Stimulated activated naive CD8-positive, alpha-beta T cell treated with anti-CD3 and anti-CD28 coated beads, Interleukin-15, Interleukin-2, amounts not matched to agents 100 ng/mL and 50 ng/mL, for 24 hours (primary cell): ENCODE data around the gene TMEM254.
"Not testable (repeated sequence)": the region's sequence is repeated elsewhere in the genome, so short reads cannot be mapped to it uniquely, and the experiment has no call there.

Experiments used
- H3K27ac Mint-ChIP-seq: one replicate; pipeline ENCODE4 v1.8.0; 2021; ENCODE audit warnings: mild to moderate bottlenecking, mixed read lengths
- H3K27me3 Mint-ChIP-seq: one replicate; pipeline ENCODE4 v1.8.0; 2021; ENCODE audit warnings: mixed read lengths
- H3K36me3 Mint-ChIP-seq: one replicate; pipeline ENCODE4 v1.8.0; 2021; ENCODE audit warnings: low read depth, mixed read lengths
- H3K4me1 Mint-ChIP-seq: one replicate; pipeline ENCODE4 v1.8.0; 2021; ENCODE audit warnings: low read depth, mixed read lengths
- H3K4me3 Mint-ChIP-seq: one replicate; pipeline ENCODE4 v1.8.0; 2021; ENCODE audit warnings: mild to moderate bottlenecking, mixed read lengths
- H3K9me3 Mint-ChIP-seq: one replicate; pipeline ENCODE4 v1.8.0; 2021; ENCODE audit warnings: mixed read lengths

Gene TMEM254

GRCh38 chr10:80064120-80064886, 14.2 kb upstream of the TMEM254 start:
- peaks cover 3% of the 10 kb centered on the region for H3K27me3 Mint-ChIP-seq
- no peaks in the 10 kb centered on the region for H3K4me1 Mint-ChIP-seq
- no peaks in the 10 kb centered on the region for H3K36me3 Mint-ChIP-seq
- H3K9me3 Mint-ChIP-seq, result no peaks in the 10 kb centered on the region
- H3K27ac Mint-ChIP-seq, result no peak overlapping the region
- no peak overlapping the region for H3K4me3 Mint-ChIP-seq

- Mint-ChIP-seq H3K4me3 (no peak overlapping the region), H3K27ac (no peak overlapping the region), H3K27me3 (peaks cover 3% of the 10 kb centered on the region), H3K9me3 (no peaks in the 10 kb centered on the region), H3K36me3 (no peaks in the 10 kb centered on the region), H3K4me1 (no peaks in the 10 kb centered on the region)
Observed at GRCh38 chr10:80066809-80067208, 11.7 kb upstream of the TMEM254 start.

- H3K9me3 Mint-ChIP-seq, H3K36me3 Mint-ChIP-seq, H3K27me3 Mint-ChIP-seq, H3K27ac Mint-ChIP-seq, H3K4me3 Mint-ChIP-seq, H3K4me1 Mint-ChIP-seq: not testable (repeated sequence)
Observed at GRCh38 chr10:80067821-80068220, 10.6 kb upstream of the TMEM254 start.

- Mint-ChIP-seq H3K27me3 (peaks cover 3% of the 10 kb centered on the region), H3K4me1 (no peaks in the 10 kb centered on the region), H3K4me3 (no peak overlapping the region), H3K9me3 (no peaks in the 10 kb centered on the region), H3K27ac (no peak overlapping the region), H3K36me3 (no peaks in the 10 kb centered on the region)
Observed at GRCh38 chr10:80068270-80068669, 10.2 kb upstream of the TMEM254 start.

- no peaks in the 10 kb centered on the region for H3K36me3 Mint-ChIP-seq
- H3K4me1 Mint-ChIP-seq, result no peaks in the 10 kb centered on the region
- no peaks in the 10 kb centered on the region for H3K9me3 Mint-ChIP-seq
- peaks cover 3% of the 10 kb centered on the region for H3K27me3 Mint-ChIP-seq
- no peak overlapping the region for H3K27ac Mint-ChIP-seq
- no peak overlapping the region for H3K4me3 Mint-ChIP-seq
Observed at GRCh38 chr10:80070057-80070456, 8.4 kb upstream of the TMEM254 start.

GRCh38 chr10:80072584-80072983, 5.9 kb upstream of the TMEM254 start:
- H3K4me1 Mint-ChIP-seq, result peaks cover 11% of the 10 kb centered on the region
- H3K27ac Mint-ChIP-seq, result no peak overlapping the region
- no peak overlapping the region for H3K4me3 Mint-ChIP-seq
- H3K27me3 Mint-ChIP-seq, result peaks cover 3% of the 10 kb centered on the region
- H3K36me3 Mint-ChIP-seq, result peaks cover 4% of the 10 kb centered on the region
- H3K9me3 Mint-ChIP-seq, result no peaks in the 10 kb centered on the region

GRCh38 chr10:80075781-80076180, 2.7 kb upstream of the TMEM254 start:
- Mint-ChIP-seq H3K27ac (peak overlapping the region; percentile 13), H3K4me3 (no peak overlapping the region), H3K27me3 (no peaks in the 10 kb centered on the region), H3K36me3 (peaks cover 4% of the 10 kb centered on the region), H3K4me1 (peaks cover 28% of the 10 kb centered on the region), H3K9me3 (no peaks in the 10 kb centered on the region)

GRCh38 chr10:80077869-80078447, 507 bp upstream of the TMEM254 start:
- peak overlapping the region; percentile 93 for H3K27ac Mint-ChIP-seq
- H3K4me1 Mint-ChIP-seq, result peaks cover 28% of the 10 kb centered on the region
- H3K36me3 Mint-ChIP-seq, result peaks cover 12% of the 10 kb centered on the region
- no peaks in the 10 kb centered on the region for H3K27me3 Mint-ChIP-seq
- peak overlapping the region; percentile 94 for H3K4me3 Mint-ChIP-seq
- no peaks in the 10 kb centered on the region for H3K9me3 Mint-ChIP-seq

- no peaks in the 10 kb centered on the region for H3K9me3 Mint-ChIP-seq
- H3K4me1 Mint-ChIP-seq, result peaks cover 28% of the 10 kb centered on the region
- H3K4me3 Mint-ChIP-seq, result peak overlapping the region; percentile 94
- H3K27me3 Mint-ChIP-seq, result no peaks in the 10 kb centered on the region
- peak overlapping the region; percentile 93 for H3K27ac Mint-ChIP-seq
- peaks cover 17% of the 10 kb centered on the region for H3K36me3 Mint-ChIP-seq
Observed at GRCh38 chr10:80079312-80079719, 851 bp downstream of the TMEM254 start.

GRCh38 chr10:80081026-80081425, 2.6 kb downstream of the TMEM254 start:
- H3K4me3 Mint-ChIP-seq, result no peak overlapping the region
- no peaks in the 10 kb centered on the region for H3K27me3 Mint-ChIP-seq
- H3K9me3 Mint-ChIP-seq, result no peaks in the 10 kb centered on the region
- H3K27ac Mint-ChIP-seq, result no peak overlapping the region
- H3K4me1 Mint-ChIP-seq, result peaks cover 23% of the 10 kb centered on the region
- peaks cover 18% of the 10 kb centered on the region for H3K36me3 Mint-ChIP-seq

GRCh38 chr10:80081801-80082750, 3.6 kb downstream of the TMEM254 start:
- peaks cover 19% of the 10 kb centered on the region for H3K4me1 Mint-ChIP-seq
- H3K36me3 Mint-ChIP-seq, result peaks cover 18% of the 10 kb centered on the region
- no peak overlapping the region for H3K4me3 Mint-ChIP-seq
- H3K27ac Mint-ChIP-seq, result no peak overlapping the region
- H3K27me3 Mint-ChIP-seq, result no peaks in the 10 kb centered on the region
- no peaks in the 10 kb centered on the region for H3K9me3 Mint-ChIP-seq

GRCh38 chr10:80090121-80090520, 11.7 kb downstream of the TMEM254 start:
- peaks cover 18% of the 10 kb centered on the region for H3K36me3 Mint-ChIP-seq

GRCh38 chr10:80094231-80094630, 15.8 kb downstream of the TMEM254 start:
- H3K27me3 Mint-ChIP-seq, result peaks cover 3% of the 10 kb centered on the region
- H3K4me1 Mint-ChIP-seq, result no peaks in the 10 kb centered on the region
- H3K36me3 Mint-ChIP-seq, result peaks cover 12% of the 10 kb centered on the region
- H3K4me3 Mint-ChIP-seq, result no peak overlapping the region
- no peak overlapping the region for H3K27ac Mint-ChIP-seq
- H3K9me3 Mint-ChIP-seq, result no peaks in the 10 kb centered on the region

More at GRCh38 chr10:80090121-80090520, 11.7 kb downstream of the TMEM254 start:
- no peaks in the 10 kb centered on the region for H3K9me3 Mint-ChIP-seq
- no peak overlapping the region for H3K4me3 Mint-ChIP-seq
- no peak overlapping the region for H3K27ac Mint-ChIP-seq
- no peaks in the 10 kb centered on the region for H3K27me3 Mint-ChIP-seq
- no peaks in the 10 kb centered on the region for H3K4me1 Mint-ChIP-seq

GRCh38 chr10:80098272-80098671, 19.8 kb downstream of the TMEM254 start:
- not testable (repeated sequence) for H3K4me3 Mint-ChIP-seq, H3K27me3 Mint-ChIP-seq, H3K9me3 Mint-ChIP-seq, H3K27ac Mint-ChIP-seq, H3K4me1 Mint-ChIP-seq, H3K36me3 Mint-ChIP-seq

- not testable (repeated sequence) for H3K9me3 Mint-ChIP-seq, H3K27ac Mint-ChIP-seq, H3K4me1 Mint-ChIP-seq, H3K27me3 Mint-ChIP-seq, H3K4me3 Mint-ChIP-seq, H3K36me3 Mint-ChIP-seq
Observed at GRCh38 chr10:80099295-80099694, 20.8 kb downstream of the TMEM254 start.
